Pancreas (tissue), 10 donors: ENCODE data around the gene ATP8B3. TPM values are rescaled to one million over a fixed set of nuclear protein-coding genes. Genes with fewer than 3 reads are reported as not detected.

ENCODE experiments used
- ATAC-seq, 4 donors: fragments of 200-7000 bp; cut with Tn5 transposase; one replicate each; pipeline versions ENCODE4 v1.8.0 to v1.9.1; 2020; ENCODE audit warnings: mild to moderate bottlenecking in 4 of 4, moderate library complexity in 4 of 4
- DNase-seq, 6 donors: peaks; one replicate each; pipeline ENCODE4 v3.0.0-alpha.2; 2020
- FAIRE-seq: peaks from 2 replicates; lab custom pipeline; 2012; peaks lifted over from hg19 to GRCh38; lab: Jason Lieb, UNC
- H3K27ac ChIP-seq, 4 donors: fragments of 200-600 bp; sonication (generic); 1 replicate in 3 of 4; 2 replicates in 1 of 4; pipeline versions ENCODE4 v1.5.0 to v1.8.0; 2020
- H3K27me3 ChIP-seq, 4 donors: fragments of 200-600 bp; one replicate each; pipeline ENCODE4 v1.8.0; 2021
- H3K36me3 ChIP-seq, 3 donors: fragments of 200-600 bp; sonication (generic) in 1 of 3; one replicate each; pipeline versions ENCODE4 v1.5.0 to v1.8.0; 2020 to 2021
- H3K4me1 ChIP-seq, 3 donors: fragments of 200-600 bp; one replicate each; pipeline ENCODE4 v1.8.0; 2021
- H3K4me3 ChIP-seq, 4 donors: fragments of 200-600 bp; sonication (generic) in 2 of 4; one replicate each; pipeline versions ENCODE4 v1.5.0 to v1.8.0; 2020 to 2021
- H3K9me3 ChIP-seq, 4 donors: fragments of 200-600 bp; one replicate each; pipeline ENCODE4 v1.8.0; 2021
- WGBS, 2 donors: extraction: QIAGEN DNeasy Blood & Tissue Kit; methylation state at CpG; one replicate each; pipeline ENCODE4 v1.1.7; 2013; 5-methylcytosine and 5-hydroxymethylcytosine counted together
- intact Hi-C, 3 donors: fragments of 100-400 bp; cut with DNase I; formaldehyde crosslinking; loops; one replicate each; pipeline versions ENCODE4 v1.11.1 to v1.14.2; 2022
- polyA plus RNA-seq, 2 donors: library from polyadenylated mRNA; stranded (reverse); fragments of 200-250 nt; gene quantifications; one replicate each; pipeline ENCODE4 v1.2.3, GENCODE V29; 2013
- total RNA-seq, 6 donors: library from RNA; stranded (reverse); fragmentation: NEBNext Ultra II Directional in 4 of 6; extraction: Animal tissue kit (Norgen Biotek cat#: 25700) in 4 of 6; gene quantifications; one replicate each; pipeline versions ENCODE4 v1.2.1 to v1.2.4, GENCODE V29; 2021 to 2023
- TF ChIP-seq, protein P1 (sequence below), 4 donors: fragments of 200-600 bp; sonication (generic) in 3 of 4; IDR thresholded peaks; one replicate each; pipeline versions ENCODE4 v1.5.0 to v1.8.0; 2021; ENCODE audit warnings: antibody characterized with exemption in 4 of 4
- donor health status: healthy with polysubstance abuse.
- donor health status: DM: no; HTN: no; CAD: no; lungs with moderate emphysema.
- donor health status: DM: no; HTN: no; CAD: no.
- donor health status: control.
- donor health status: control.
- donor health status: Bipolar disorder and iron deficiency.
- donor health status: DM: yes; HTN: yes; CAD: no.
- donor health status: DM: no; HTN: no; CAD: no.
- donor health status: DM: no; HTN: no; CAD: no.
- donor health status: DM: yes; HTN: yes; CAD: no.

ATP8B3 gene
- total and polyA plus RNA-seq, 8 donors = 0.32 to 1.1 (median 0.54) TPM

DNA sequence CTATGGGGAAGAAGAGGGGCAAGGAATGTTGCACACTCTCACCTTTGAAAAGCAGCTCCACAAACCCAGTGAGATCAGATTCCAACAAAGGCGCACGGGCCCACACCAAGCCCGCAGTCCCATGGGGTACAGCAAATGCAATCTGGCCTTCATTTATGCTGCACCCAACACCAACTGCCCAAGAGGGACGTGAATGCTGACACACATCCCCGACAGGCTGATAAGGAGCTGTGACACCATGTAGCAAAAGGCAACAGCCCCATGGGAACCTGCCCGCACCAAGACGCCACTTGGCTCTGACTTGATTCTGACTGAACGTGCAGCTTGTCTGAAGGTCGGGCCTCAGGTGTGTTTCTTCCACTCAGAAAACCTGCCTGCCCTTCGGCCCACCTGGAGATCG lies 18.9 kb upstream of the ATP8B3 start:
- no peak for ATAC-seq
- Histone ChIP-seq H3K27ac (no peak overlapping the region), H3K4me3 (no peak overlapping the region), H3K36me3 (peaks cover 0 to 12% (median 0%) of the 10 kb centered on the region in 3 donors), H3K27me3 (no peaks in the 10 kb centered on the region), H3K4me1 (peaks cover 0 to 10% (median 0%) of the 10 kb centered on the region in 3 donors), H3K9me3 (no peaks in the 10 kb centered on the region)
- no peak for FAIRE-seq
- TF ChIP-seq, protein P1, sequence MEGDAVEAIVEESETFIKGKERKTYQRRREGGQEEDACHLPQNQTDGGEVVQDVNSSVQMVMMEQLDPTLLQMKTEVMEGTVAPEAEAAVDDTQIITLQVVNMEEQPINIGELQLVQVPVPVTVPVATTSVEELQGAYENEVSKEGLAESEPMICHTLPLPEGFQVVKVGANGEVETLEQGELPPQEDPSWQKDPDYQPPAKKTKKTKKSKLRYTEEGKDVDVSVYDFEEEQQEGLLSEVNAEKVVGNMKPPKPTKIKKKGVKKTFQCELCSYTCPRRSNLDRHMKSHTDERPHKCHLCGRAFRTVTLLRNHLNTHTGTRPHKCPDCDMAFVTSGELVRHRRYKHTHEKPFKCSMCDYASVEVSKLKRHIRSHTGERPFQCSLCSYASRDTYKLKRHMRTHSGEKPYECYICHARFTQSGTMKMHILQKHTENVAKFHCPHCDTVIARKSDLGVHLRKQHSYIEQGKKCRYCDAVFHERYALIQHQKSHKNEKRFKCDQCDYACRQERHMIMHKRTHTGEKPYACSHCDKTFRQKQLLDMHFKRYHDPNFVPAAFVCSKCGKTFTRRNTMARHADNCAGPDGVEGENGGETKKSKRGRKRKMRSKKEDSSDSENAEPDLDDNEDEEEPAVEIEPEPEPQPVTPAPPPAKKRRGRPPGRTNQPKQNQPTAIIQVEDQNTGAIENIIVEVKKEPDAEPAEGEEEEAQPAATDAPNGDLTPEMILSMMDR (IDR thresholded peaks at IDR 0.05) = no peak
- DNase-seq = no peak
- intact Hi-C loops = no loop called here
- 73 to 75% methylated on average over 11 of the region's 11 CpGs for WGBS, 2 donors

DNA sequence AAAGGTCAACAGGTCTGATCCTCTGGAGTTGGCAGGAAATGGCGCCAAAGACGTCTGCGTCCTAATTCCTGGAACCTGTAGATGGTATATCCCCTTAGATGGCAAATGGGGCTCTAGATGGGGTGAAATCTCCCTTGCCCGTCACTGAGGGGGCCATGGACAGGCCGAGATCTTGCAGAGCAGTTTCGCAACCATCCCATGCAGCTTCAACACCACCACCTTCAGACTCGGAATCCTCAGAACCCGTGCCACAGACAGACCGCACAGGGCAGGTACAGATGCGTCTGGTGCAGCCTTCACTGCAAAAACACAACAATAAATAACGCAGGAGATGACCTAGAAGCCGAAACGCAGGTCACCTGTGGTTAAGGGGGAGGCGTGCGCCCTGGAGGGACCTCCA lies 18.5 kb upstream of the ATP8B3 start:
- Histone ChIP-seq H3K27me3 (no peaks in the 10 kb centered on the region), H3K27ac (no peak overlapping the region), H3K9me3 (no peaks in the 10 kb centered on the region), H3K4me1 (peaks cover 0 to 11% (median 0%) of the 10 kb centered on the region in 3 donors), H3K4me3 (no peak overlapping the region), H3K36me3 (peaks cover 0 to 12% (median 0%) of the 10 kb centered on the region in 3 donors)
- 89 to 91% methylated on average over 15 of the region's 15 CpGs for WGBS, 2 donors
- TF ChIP-seq, protein P1 (IDR thresholded peaks at IDR 0.05) = no peak
- intact Hi-C loops = no loop called here
- ATAC-seq = no peak
- no peak for DNase-seq
- FAIRE-seq = no peak

DNA sequence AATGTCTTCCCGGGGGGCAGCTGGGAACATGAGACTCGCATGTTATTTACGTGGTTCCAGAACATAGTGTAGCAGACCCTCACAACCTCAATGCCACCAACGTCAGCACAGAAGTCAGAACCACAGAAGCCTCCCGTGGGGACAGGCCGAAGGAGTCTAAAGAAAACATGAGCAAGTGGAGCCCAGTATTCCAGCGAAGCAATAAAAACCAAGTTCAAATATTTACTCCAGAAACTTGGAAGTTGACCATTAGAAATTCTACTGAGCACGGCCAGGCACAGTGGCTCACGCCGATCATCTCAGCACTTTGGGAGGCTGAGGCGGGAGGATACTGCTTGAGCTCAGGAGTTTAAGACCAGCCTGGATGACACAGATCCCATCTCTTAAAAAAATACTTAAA lies 17.9 kb upstream of the ATP8B3 start:
- peaks cover 0 to 12% (median 0%) of the 10 kb centered on the region in 3 donors for H3K36me3 ChIP-seq
- peaks cover 0 to 11% (median 0%) of the 10 kb centered on the region in 3 donors for H3K4me1 ChIP-seq
- intact Hi-C loops = no loop called here
- no peak overlapping the region for H3K4me3 ChIP-seq
- H3K9me3 ChIP-seq = no peaks in the 10 kb centered on the region
- H3K27me3 ChIP-seq = no peaks in the 10 kb centered on the region
- no peak overlapping the region for H3K27ac ChIP-seq
- ATAC-seq = no peak
- no peak for DNase-seq
- no peak for FAIRE-seq
- TF ChIP-seq, protein P1 (IDR thresholded peaks at IDR 0.05) = no peak
- WGBS, 2 donors = 80 to 88% methylated on average over 11 of the region's 11 CpGs

DNA sequence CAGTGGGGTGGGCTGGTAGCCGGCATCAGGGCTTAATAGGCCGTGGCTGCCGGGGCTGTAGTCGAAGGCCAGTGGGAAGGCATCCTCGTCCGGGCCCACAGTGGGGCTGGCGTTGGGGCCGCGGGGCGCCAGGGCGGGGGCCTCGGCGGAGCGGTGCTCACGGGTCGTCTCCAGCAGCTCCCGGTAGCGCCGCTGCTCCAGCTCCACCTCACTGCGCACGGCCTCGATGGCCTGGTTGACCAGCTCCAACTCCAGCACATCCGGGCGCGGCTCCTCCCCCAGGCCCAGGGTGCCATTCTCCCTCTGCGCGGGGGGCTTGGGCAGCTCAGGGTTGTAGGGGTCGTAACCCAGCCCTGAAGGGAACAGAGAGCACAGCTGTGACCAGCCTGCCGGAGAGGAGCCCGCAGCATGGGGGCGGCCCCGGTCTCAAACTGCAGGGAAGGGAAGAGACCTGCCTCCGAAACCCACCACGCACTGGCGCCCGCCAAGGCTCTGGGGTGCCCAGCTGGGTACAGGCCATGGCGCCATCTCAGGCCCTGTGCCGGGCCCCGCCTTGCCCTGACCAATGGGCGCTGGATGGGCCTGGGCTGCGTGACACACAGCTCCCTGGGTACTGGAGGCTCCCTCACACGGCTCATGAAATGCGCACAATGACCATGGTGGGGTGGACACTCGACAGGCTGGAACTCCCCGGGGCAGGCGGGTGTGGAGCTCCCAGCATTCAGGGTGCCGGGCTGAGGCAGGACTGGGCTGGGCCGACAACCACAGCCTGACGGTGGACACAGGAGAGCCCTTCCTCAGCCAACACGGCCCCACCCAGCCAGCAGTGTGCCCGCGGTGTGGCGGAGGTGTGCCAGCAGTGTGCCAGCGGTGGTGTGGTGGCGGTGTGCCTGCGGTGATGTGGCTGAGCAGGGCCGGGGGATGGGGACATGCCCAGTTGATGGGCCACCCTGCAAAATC lies 16.5 kb upstream of the ATP8B3 start:
- H3K9me3 ChIP-seq = no peaks in the 10 kb centered on the region
- H3K4me3 ChIP-seq = no peak overlapping the region
- DNase-seq (peak in 2 of 6 donors; percentile 40 to 72), FAIRE-seq (no peak), ATAC-seq (no peak)
- H3K4me1 ChIP-seq = peaks cover 0 to 3% (median 0%) of the 10 kb centered on the region in 3 donors
- peaks cover 0 to 12% (median 0%) of the 10 kb centered on the region in 3 donors for H3K36me3 ChIP-seq
- TF ChIP-seq, protein P1 (IDR thresholded peaks at IDR 0.05) = no peak
- WGBS, 2 donors = 93 to 95% methylated on average over 53 to 57 of the region's 57 CpGs
- H3K27me3 ChIP-seq = no peaks in the 10 kb centered on the region
- H3K27ac ChIP-seq = no peak overlapping the region
- intact Hi-C loops = no loop called here
